ENCODE data around the gene PRR7. TPM values are rescaled to one million over a fixed set of nuclear protein-coding genes. Genes with fewer than 3 reads are reported as not detected.

Gene PRR7
- total and polyA plus RNA-seq, 2 of the 13 experiments (the other 11 are each of a cell fraction or from before 2014, with no cell fraction given), result 4.8 to 5.0 TPM

- no peaks in the 10 kb centered on the region for H3K27me3 ChIP-seq (ENCODE audit: control insufficient read depth in 1 of 2, insufficient read depth in 2 of 2, low read length in 2 of 2)
- no peak overlapping the region for H3K4me2 ChIP-seq (ENCODE audit: low read depth, low read length)
- H3K4me3 ChIP-seq (replicated peaks in 1 of 3; ENCODE audit: insufficient read depth in 1 of 3, low read depth in 2 of 3, low read length in 3 of 3), result no peak overlapping the region
- peaks cover 3% of the 10 kb centered on the region for H3K79me2 ChIP-seq (ENCODE audit: insufficient read depth, low read length)
- DNase-seq (ENCODE audit: low spot score), result no peak
- no peaks in the 10 kb centered on the region for H3K9me3 ChIP-seq (ENCODE audit: low read length)
- no peak for FAIRE-seq
- intact Hi-C loops (cut with micrococcal nuclease; ENCODE audit: unreplicated experiment) (no loop called here), in situ Hi-C loops (cut with HindIII; ENCODE audit: extremely low pct_ligation_motif_present, low pct_unique_long_range_greater_than_20kb) (loop anchor here (25.0 kb wide), 1 partner anchor 355 kb away; no protein-coding TSS in a partner anchor)
- H3K27ac ChIP-seq (ENCODE audit: extremely low read length, insufficient read depth, low read length), result no peak overlapping the region
- no peak overlapping the region for H3K9ac ChIP-seq (ENCODE audit: insufficient read depth, low read depth, low read length)
- BruUV-seq (replicated peaks), result no TSS peak
- TF ChIP-seq MXD1 (CRISPR knock-in tag; IDR thresholded peaks at IDR 0.05) (no peak), ESRRA (CRISPR knock-in tag; IDR thresholded peaks at IDR 0.05; ENCODE audit: low read depth) (no peak), CREBL2 (CRISPR knock-in tag; IDR thresholded peaks at IDR 0.05; ENCODE audit: borderline replicate concordance) (no peak), ZNF720 (CRISPR knock-in tag; IDR thresholded peaks at IDR 0.05) (no peak), ZNF10 (CRISPR knock-in tag; IDR thresholded peaks at IDR 0.05; ENCODE audit: borderline replicate concordance, low read depth) (no peak), FOXC1 (CRISPR knock-in tag; IDR thresholded peaks at IDR 0.05; ENCODE audit: borderline replicate concordance) (no peak), SKI (IDR thresholded peaks at IDR 0.05; ENCODE audit: partially characterized antibody) (no peak), THYN1 (CRISPR knock-in tag; IDR thresholded peaks at IDR 0.05; ENCODE audit: borderline replicate concordance, low read depth) (no peak), PCBP1 (IDR thresholded peaks at IDR 0.05; ENCODE audit: borderline replicate concordance, low read depth, low read length) (no peak), ZNF792 (CRISPR knock-in tag; IDR thresholded peaks at IDR 0.05) (no peak), AHDC1 (CRISPR knock-in tag; IDR thresholded peaks at IDR 0.05; ENCODE audit: borderline replicate concordance) (no peak), PLRG1 (conservative IDR thresholded peaks at IDR 0.05) (no peak), TARDBP (CRISPR knock-in tag; IDR thresholded peaks at IDR 0.05) (no peak), ZSCAN30 (CRISPR knock-in tag; IDR thresholded peaks at IDR 0.05) (no peak), TBP (CRISPR knock-in tag; IDR thresholded peaks at IDR 0.05) (no peak)
- ATAC-seq, result no peak
- H3K4me1 ChIP-seq (ENCODE audit: insufficient read depth, low read length), result peaks cover 15% of the 10 kb centered on the region
- no peak overlapping the region for H2AFZ ChIP-seq (ENCODE audit: low read length)
- ChIA-PET POLR2A (no interaction called here), CTCF (ENCODE audit: low intra/inter-chr PET ratio, low total read pairs) (no interaction called here)
- peaks cover 3 to 16% of the 10 kb centered on the region in 2 experiments; a peak in 3 of 5 replicates for H3K36me3 ChIP-seq (replicated peaks in 1 of 2; ENCODE audit: control insufficient read depth in 1 of 2, insufficient read depth in 2 of 2, low read length in 2 of 2)
- peaks cover 9% of the 10 kb centered on the region; the same call in 1 of the 2 replicates for H4K20me1 ChIP-seq (ENCODE audit: insufficient read depth, low read length)
- WGBS (ENCODE audit: low lambda C conversion rate), result 98% methylated on average over 16 of the region's 31 CpGs
Measured at GRCh38 chr5:177467436-177467835, 20.8 kb downstream of the PRR7 start.

Measured in HepG2 (cell line).